ENCODE results near the gene OTOF. TPM values are rescaled to one million over a fixed set of nuclear protein-coding genes. Genes with fewer than 3 reads are reported as not detected.

The OTOF gene
- total RNA-seq, 1 donor from 2014 or later: not detected

GRCh38 chr2:26493566-26493965 lies 15.6 kb upstream of the OTOF start:
- no peak for TF ChIP-seq CTCF (conservative IDR thresholded peaks at IDR 0.05; ENCODE audit: low read depth, low read length)
- no peak overlapping the region for H3K4me3 ChIP-seq (ENCODE audit: low read depth, low read length)
- DNase-seq (ENCODE audit: low read depth): no peak

- no peak for TF ChIP-seq CTCF (conservative IDR thresholded peaks at IDR 0.05; ENCODE audit: low read depth, low read length)
- H3K4me3 ChIP-seq (ENCODE audit: low read depth, low read length): no peak overlapping the region
- DNase-seq (ENCODE audit: low read depth): no peak
Observed at GRCh38 chr2:26492749-26493515, 15.0 kb upstream of the OTOF start.

- H3K4me3 ChIP-seq (ENCODE audit: low read depth, low read length): no peak overlapping the region
- no peak for DNase-seq (ENCODE audit: low read depth)
- TF ChIP-seq CTCF (conservative IDR thresholded peaks at IDR 0.05; ENCODE audit: low read depth, low read length): no peak
Observed at GRCh38 chr2:26491563-26492167, 13.7 kb upstream of the OTOF start.

GRCh38 chr2:26489213-26489850 lies 11.4 kb upstream of the OTOF start:
- H3K4me3 ChIP-seq (ENCODE audit: low read depth, low read length): no peak overlapping the region
- TF ChIP-seq CTCF (conservative IDR thresholded peaks at IDR 0.05; ENCODE audit: low read depth, low read length): no peak
- no peak for DNase-seq (ENCODE audit: low read depth)

GRCh38 chr2:26488463-26489212 lies 10.7 kb upstream of the OTOF start:
- no peak for DNase-seq (ENCODE audit: low read depth)
- no peak overlapping the region for H3K4me3 ChIP-seq (ENCODE audit: low read depth, low read length)
- no peak for TF ChIP-seq CTCF (conservative IDR thresholded peaks at IDR 0.05; ENCODE audit: low read depth, low read length)

- DNase-seq (ENCODE audit: low read depth): no peak
- no peak for TF ChIP-seq CTCF (conservative IDR thresholded peaks at IDR 0.05; ENCODE audit: low read depth, low read length)
- H3K4me3 ChIP-seq (ENCODE audit: low read depth, low read length): no peak overlapping the region
Observed at GRCh38 chr2:26487192-26487591, 9.3 kb upstream of the OTOF start.

Data from epithelial cell of proximal tubule (primary cell).